ENCODE results near the gene PAPSS1. TPM values are rescaled to one million over a fixed set of nuclear protein-coding genes. Genes with fewer than 3 reads are reported as not detected.

The PAPSS1 gene
- total RNA-seq (ENCODE audit: unreplicated experiment) = 450 TPM
- long read RNA-seq, transcript PAPSS1-201 (12 exons, 2,731 nt) = major isoform, 548 of 626 reads
- long read RNA-seq, partial matches to known transcripts = 17 of 626 reads
- long read RNA-seq, other reads (novel, unspliced or antisense) = 61 of 626 reads

GRCh38 chr4:107719922-107720722 is at the start of gene PAPSS1:
Gene PAPSS1 (minus strand): TSS chr4:107720234. CDS start chr4:107720179, 55 bp downstream.
- H3K27me3 Mint-ChIP-seq (ENCODE audit: unreplicated experiment) = peaks cover 9% of the 10 kb centered on the region
- H3K36me3 Mint-ChIP-seq (ENCODE audit: low read depth, unreplicated experiment) = peaks cover 30% of the 10 kb centered on the region
- no peak for TF ChIP-seq CTCF (IDR thresholded peaks at IDR 0.05; ENCODE audit: unreplicated experiment)
- peaks cover 47% of the 10 kb centered on the region for H3K4me1 Mint-ChIP-seq (ENCODE audit: unreplicated experiment)
- peak within 1 kb of the TSS; percentile 95 for H3K4me3 Mint-ChIP-seq (ENCODE audit: unreplicated experiment)
- H3K9me3 Mint-ChIP-seq (ENCODE audit: unreplicated experiment) = no peaks in the 10 kb centered on the region
- H3K27ac Mint-ChIP-seq (ENCODE audit: unreplicated experiment) = peak within 1 kb of the TSS; percentile 72
- peak; percentile 95 for DNase-seq (ENCODE audit: low spot score)

- no peak for DNase-seq (ENCODE audit: low spot score)
- Mint-ChIP-seq H3K27ac (ENCODE audit: unreplicated experiment) (no peak overlapping the region), H3K36me3 (ENCODE audit: low read depth, unreplicated experiment) (peaks cover 11% of the 10 kb centered on the region), H3K27me3 (ENCODE audit: unreplicated experiment) (no peaks in the 10 kb centered on the region), H3K9me3 (ENCODE audit: unreplicated experiment) (no peaks in the 10 kb centered on the region), H3K4me1 (ENCODE audit: unreplicated experiment) (peaks cover 4% of the 10 kb centered on the region), H3K4me3 (ENCODE audit: unreplicated experiment) (no peak overlapping the region)
- no peak for TF ChIP-seq CTCF (IDR thresholded peaks at IDR 0.05; ENCODE audit: unreplicated experiment)
These were observed 40.4 kb upstream of the PAPSS1 start for GRCh38 chr4:107760281-107760947.

GRCh38 chr4:107757864-107758476 is 37.9 kb upstream of the PAPSS1 start:
- peaks cover 4% of the 10 kb centered on the region for H3K4me1 Mint-ChIP-seq (ENCODE audit: unreplicated experiment)
- no peak overlapping the region for H3K4me3 Mint-ChIP-seq (ENCODE audit: unreplicated experiment)
- DNase-seq (ENCODE audit: low spot score) = no peak
- peak; percentile 81 for TF ChIP-seq CTCF (IDR thresholded peaks at IDR 0.05; ENCODE audit: unreplicated experiment)
- no peaks in the 10 kb centered on the region for H3K27me3 Mint-ChIP-seq (ENCODE audit: unreplicated experiment)
- H3K9me3 Mint-ChIP-seq (ENCODE audit: unreplicated experiment) = no peaks in the 10 kb centered on the region
- no peak overlapping the region for H3K27ac Mint-ChIP-seq (ENCODE audit: unreplicated experiment)
- H3K36me3 Mint-ChIP-seq (ENCODE audit: low read depth, unreplicated experiment) = peaks cover 11% of the 10 kb centered on the region

- DNase-seq (ENCODE audit: low spot score) = no peak
- Mint-ChIP-seq H3K4me1 (ENCODE audit: unreplicated experiment) (peaks cover 4% of the 10 kb centered on the region), H3K36me3 (ENCODE audit: low read depth, unreplicated experiment) (peaks cover 11% of the 10 kb centered on the region), H3K27me3 (ENCODE audit: unreplicated experiment) (no peaks in the 10 kb centered on the region), H3K4me3 (ENCODE audit: unreplicated experiment) (no peak overlapping the region), H3K27ac (ENCODE audit: unreplicated experiment) (no peak overlapping the region), H3K9me3 (ENCODE audit: unreplicated experiment) (no peaks in the 10 kb centered on the region)
- TF ChIP-seq CTCF (IDR thresholded peaks at IDR 0.05; ENCODE audit: unreplicated experiment) = no peak
These were observed 37.2 kb upstream of the PAPSS1 start for GRCh38 chr4:107757283-107757682.

All from endothelial cell (in vitro differentiated cells).